SK-N-SH treated with all-trans-retinoic acid at 6 μM for 48 hours (cell line): ENCODE results near the gene POLE2.

ENCODE experiments used
- ATAC-seq: fragments of 200-7000 bp; cut with Tn5 transposase; 3 replicates; pipeline ENCODE4 v1.9.1; 2020; ENCODE audit warnings: mild to moderate bottlenecking, moderate library complexity
- ARNTL ChIP-seq: fragments of 450-650 bp; formaldehyde crosslinking; IDR thresholded peaks from 2 replicates; pipeline ENCODE4 v1.5.0; 2020; ENCODE audit warnings: low read depth, mild to moderate bottlenecking, moderate library complexity, borderline replicate concordance
- BACH2 ChIP-seq: fragments of 250-450 bp; sonication (Bioruptor Pico); IDR thresholded peaks from 2 replicates; pipeline ENCODE4 v1.9.0; 2021; ENCODE audit warnings: mild to moderate bottlenecking, borderline replicate concordance
- CREB5 ChIP-seq: fragments of 250-450 bp; sonication (Bioruptor Pico); IDR thresholded peaks from 2 replicates; pipeline ENCODE4 v1.5.1; 2020; ENCODE audit warnings: low read depth, mild to moderate bottlenecking, moderate library complexity
- CSDC2 ChIP-seq: fragments of 250-450 bp; sonication (Bioruptor Pico); IDR thresholded peaks from 2 replicates; pipeline ENCODE4 v1.5.0; 2020; ENCODE audit warnings: mild to moderate bottlenecking, moderate library complexity
- ESRRG ChIP-seq: fragments of 250-450 bp; sonication (Bioruptor Pico); IDR thresholded peaks from 2 replicates; pipeline ENCODE4 v1.6.1; 2021; ENCODE audit warnings: mild to moderate bottlenecking
- GLIS3 ChIP-seq: fragments of 250-450 bp; sonication (Bioruptor Pico); IDR thresholded peaks from 2 replicates; pipeline ENCODE4 v1.5.0; 2020; ENCODE audit warnings: mild to moderate bottlenecking, moderate library complexity
- ISL1 ChIP-seq: fragments of 250-450 bp; sonication (Bioruptor Pico); IDR thresholded peaks from 2 replicates; pipeline ENCODE4 v2.1.2; 2022; ENCODE audit warnings: mild to moderate bottlenecking, moderate library complexity
- PATZ1 ChIP-seq: fragments of 250-450 bp; sonication (Bioruptor Pico); IDR thresholded peaks from 2 replicates; pipeline ENCODE4 v1.8.0; 2020; ENCODE audit warnings: mild to moderate bottlenecking, moderate library complexity, borderline replicate concordance
- PPARA ChIP-seq: fragments of 250-450 bp; sonication (Bioruptor Pico); IDR thresholded peaks from 2 replicates; pipeline ENCODE4 v1.5.0; 2020; ENCODE audit warnings: mild to moderate bottlenecking, borderline replicate concordance
- SNAI2 ChIP-seq: fragments of 250-450 bp; sonication (Bioruptor Pico); IDR thresholded peaks from 2 replicates; pipeline ENCODE4 v1.5.0; 2020; ENCODE audit warnings: mild to moderate bottlenecking, moderate library complexity
- TCF4 ChIP-seq: fragments of 250-450 bp; sonication (Bioruptor Pico); IDR thresholded peaks from 2 replicates; pipeline ENCODE4 v1.8.0; 2021; ENCODE audit warnings: mild to moderate bottlenecking, moderate library complexity, borderline replicate concordance
- TOX ChIP-seq: fragments of 250-450 bp; sonication (Bioruptor Pico); IDR thresholded peaks from 2 replicates; pipeline ENCODE4 v1.8.0; 2021; ENCODE audit warnings: mild to moderate bottlenecking, moderate library complexity, borderline replicate concordance
- TSHZ2 ChIP-seq: fragments of 250-450 bp; sonication (Bioruptor Pico); IDR thresholded peaks from 2 replicates; pipeline ENCODE4 v1.5.0; 2020; ENCODE audit warnings: mild to moderate bottlenecking, moderate library complexity
- ZC3H10 ChIP-seq: fragments of 250-450 bp; sonication (Bioruptor Pico); IDR thresholded peaks from 2 replicates; pipeline ENCODE4 v1.5.1; 2021; ENCODE audit warnings: mild to moderate bottlenecking, moderate library complexity
- ZFP3 ChIP-seq: fragments of 250-450 bp; sonication (Bioruptor Pico); IDR thresholded peaks from 2 replicates; pipeline ENCODE4 v1.5.0; 2020; ENCODE audit warnings: mild to moderate bottlenecking, moderate library complexity
- ZNF565 ChIP-seq: fragments of 450-650 bp; formaldehyde crosslinking; conservative IDR thresholded peaks from 2 replicates; pipeline ENCODE4 v1.5.0; 2020; ENCODE audit warnings: low read depth, mild to moderate bottlenecking, moderate library complexity
- ZNF8 ChIP-seq: fragments of 450-650 bp; formaldehyde crosslinking; IDR thresholded peaks from 2 replicates; pipeline ENCODE4 v1.5.0; 2020; ENCODE audit warnings: mild to moderate bottlenecking, moderate library complexity
- TF ChIP-seq, protein P1 (sequence below): fragments of 250-450 bp; sonication (Bioruptor Pico); IDR thresholded peaks from 2 replicates; pipeline ENCODE4 v1.8.0; 2021; ENCODE audit warnings: low read depth, mild to moderate bottlenecking, moderate library complexity, borderline replicate concordance

Gene POLE2

DNA sequence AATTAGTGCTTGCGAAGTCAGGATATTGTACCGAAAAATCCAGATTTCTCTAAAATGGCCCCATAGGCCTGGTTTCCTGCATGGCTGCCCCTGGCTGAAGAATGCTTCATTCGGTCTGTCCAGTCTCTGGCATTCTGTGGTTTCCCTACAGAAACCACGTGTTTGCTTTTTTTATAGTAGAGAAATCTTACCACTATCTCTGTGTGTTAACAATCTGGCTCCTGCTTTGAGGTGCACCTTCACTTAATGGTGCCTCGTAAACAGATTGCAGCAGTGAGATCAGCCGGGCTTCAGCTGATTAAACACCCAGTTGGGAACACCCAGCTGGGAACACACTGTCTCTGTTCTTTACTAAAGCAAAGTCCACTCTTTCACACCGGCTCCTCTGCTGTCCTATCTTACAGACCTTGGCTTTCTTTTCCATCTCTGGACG lies 46.3 kb downstream of the POLE2 start (continued):
- no peak for TF ChIP-seq TSHZ2 (CRISPR knock-in tag)
- TF ChIP-seq ZNF565, result no peak
- TF ChIP-seq ZFP3, result no peak
- TF ChIP-seq ZC3H10, result no peak
- TF ChIP-seq CSDC2 (CRISPR knock-in tag), result no peak
- TF ChIP-seq ESRRG (CRISPR knock-in tag), result no peak

GRCh38 chr14:49640540-49641417 lies 47.2 kb downstream of the POLE2 start:
- TF ChIP-seq PPARA (CRISPR knock-in tag) (no peak), CSDC2 (CRISPR knock-in tag) (no peak), CREB5 (CRISPR knock-in tag) (no peak), ISL1 (CRISPR knock-in tag) (no peak), ZC3H10 (no peak), ZFP3 (no peak), GLIS3 (CRISPR knock-in tag) (no peak), SNAI2 (CRISPR knock-in tag) (no peak), ZNF8 (CRISPR knock-in tag) (no peak), BACH2 (CRISPR knock-in tag) (no peak), TOX (CRISPR knock-in tag) (no peak), PATZ1 (CRISPR knock-in tag) (no peak), TCF4 (no peak), ARNTL (no peak), TSHZ2 (CRISPR knock-in tag) (no peak)
- TF ChIP-seq, protein P1, sequence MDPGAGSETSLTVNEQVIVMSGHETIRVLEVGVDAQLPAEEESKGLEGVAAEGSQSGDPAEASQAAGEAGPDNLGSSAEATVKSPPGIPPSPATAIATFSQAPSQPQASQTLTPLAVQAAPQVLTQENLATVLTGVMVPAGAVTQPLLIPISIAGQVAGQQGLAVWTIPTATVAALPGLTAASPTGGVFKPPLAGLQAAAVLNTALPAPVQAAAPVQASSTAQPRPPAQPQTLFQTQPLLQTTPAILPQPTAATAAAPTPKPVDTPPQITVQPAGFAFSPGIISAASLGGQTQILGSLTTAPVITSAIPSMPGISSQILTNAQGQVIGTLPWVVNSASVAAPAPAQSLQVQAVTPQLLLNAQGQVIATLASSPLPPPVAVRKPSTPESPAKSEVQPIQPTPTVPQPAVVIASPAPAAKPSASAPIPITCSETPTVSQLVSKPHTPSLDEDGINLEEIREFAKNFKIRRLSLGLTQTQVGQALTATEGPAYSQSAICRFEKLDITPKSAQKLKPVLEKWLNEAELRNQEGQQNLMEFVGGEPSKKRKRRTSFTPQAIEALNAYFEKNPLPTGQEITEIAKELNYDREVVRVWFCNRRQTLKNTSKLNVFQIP (CRISPR knock-in tag), result no peak
- ATAC-seq, result peak; percentile 32

DNA sequence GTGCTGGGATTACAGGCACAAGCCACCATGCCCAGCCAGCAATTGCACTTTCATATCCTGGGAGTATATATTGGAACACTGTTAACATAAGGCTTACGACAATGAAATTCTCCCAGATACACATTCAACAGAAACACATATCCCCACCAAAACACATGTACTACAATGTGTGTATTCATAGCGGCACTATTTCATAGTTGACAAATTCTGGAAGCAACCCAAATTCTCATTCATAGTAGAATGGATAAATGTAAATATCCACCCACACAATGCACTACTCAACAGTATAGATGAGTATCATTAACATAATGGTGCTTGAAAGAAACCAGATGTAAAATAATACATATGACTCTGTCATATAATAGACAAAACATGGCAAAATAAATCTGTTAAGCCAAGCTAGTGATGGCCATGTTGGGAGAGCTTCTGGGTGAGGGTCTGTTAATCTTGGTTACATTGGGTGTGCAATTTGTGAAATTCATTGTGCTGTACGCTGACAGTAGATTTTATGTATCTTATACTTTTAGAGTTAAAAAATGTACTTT lies 50.4 kb downstream of the POLE2 start:
- TF ChIP-seq PATZ1 (CRISPR knock-in tag), result no peak
- TF ChIP-seq TCF4, result peak; percentile 58
- TF ChIP-seq BACH2 (CRISPR knock-in tag), result no peak
- TF ChIP-seq ZC3H10, result no peak
- peak; percentile 55; the same call in 1 of the 2 replicates for TF ChIP-seq TSHZ2 (CRISPR knock-in tag)
- no peak for TF ChIP-seq ESRRG (CRISPR knock-in tag)
- TF ChIP-seq ZNF565, result no peak
- peak; percentile 65 for TF ChIP-seq ISL1 (CRISPR knock-in tag)
- no peak for ATAC-seq
